Stimulated activated CD4-positive, alpha-beta T cell treated with anti-CD3 and anti-CD28 coated beads, Interleukin-1b, Interleukin-23, amount 100 ng/mL, for 48 hours (primary cell): ENCODE measurements around the gene ANKRD36.
"Not testable (repeated sequence)": the region's sequence is repeated elsewhere in the genome, so short reads cannot be mapped to it uniquely, and the experiment has no call there.

Experiments
- DNase-seq: peaks from one replicate; pipeline ENCODE4 v3.0.0-alpha.2; 2020

ANKRD36 gene

DNA sequence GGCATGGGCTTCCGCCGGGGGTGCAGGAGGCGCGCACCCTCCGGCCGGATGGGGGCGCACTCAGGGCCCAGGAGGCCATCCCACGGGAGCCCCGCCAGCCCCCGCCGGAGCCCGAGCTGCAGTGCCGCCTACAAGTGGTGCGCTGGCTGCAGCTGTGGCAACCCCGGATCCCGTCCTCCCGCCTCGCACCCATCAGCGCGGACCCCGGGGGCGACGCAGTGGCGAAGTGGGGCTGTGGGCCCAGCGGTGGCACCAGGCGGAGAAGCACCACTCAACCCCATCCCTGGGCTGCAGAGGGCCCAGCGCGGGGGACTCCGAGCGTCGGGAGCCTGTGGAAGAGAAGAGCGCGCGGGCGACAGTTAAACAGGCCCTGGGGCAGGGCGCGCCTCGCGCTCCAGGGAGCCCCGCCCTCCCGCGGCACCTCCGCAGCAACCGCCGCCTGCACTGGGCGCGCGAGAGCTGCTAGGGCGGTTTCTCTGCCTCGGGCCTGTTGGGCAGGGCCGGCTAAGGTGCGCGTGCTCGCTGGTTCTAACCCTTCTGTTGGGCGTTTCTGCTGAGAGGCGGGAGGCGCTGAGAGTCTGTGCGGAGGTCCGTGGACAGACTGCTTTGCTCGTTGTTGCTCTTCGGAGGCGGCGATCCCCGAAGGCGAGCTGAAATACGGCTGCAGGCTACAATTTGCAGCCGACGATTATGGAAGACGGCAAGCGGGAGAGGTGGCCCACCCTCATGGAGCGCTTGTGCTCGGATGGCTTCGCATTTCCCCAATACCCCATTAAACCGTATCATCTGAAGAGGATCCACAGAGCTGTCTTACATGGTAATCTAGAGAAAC lies at the start of gene ANKRD36:
TSS of gene ANKRD36 (plus strand) at position 104 of the 832 bp plus-strand sequence. CDS start at position 691, 587 bp downstream.
- DNase-seq: peak; percentile 88

DNA sequence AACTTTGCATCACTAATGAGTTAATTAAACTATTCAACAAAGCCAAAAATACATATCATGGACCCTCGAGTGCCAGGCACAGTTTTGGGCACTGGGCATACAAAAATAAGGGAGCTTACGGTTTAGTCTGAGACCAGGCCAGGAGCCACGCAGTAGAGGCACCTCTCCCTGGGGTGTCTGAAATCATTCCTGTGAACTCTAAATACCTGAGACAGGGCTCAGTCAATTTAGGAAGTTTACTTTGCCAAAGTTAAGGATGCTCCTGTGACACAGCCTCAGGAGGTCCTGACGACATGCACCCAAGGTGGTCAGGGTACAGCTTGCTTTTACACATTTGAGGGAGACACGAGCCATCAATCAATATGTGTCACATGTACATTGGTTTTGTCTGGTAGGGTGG lies 46.9 kb upstream of the ANKRD36 start:
- not testable (repeated sequence) for DNase-seq

DNA sequence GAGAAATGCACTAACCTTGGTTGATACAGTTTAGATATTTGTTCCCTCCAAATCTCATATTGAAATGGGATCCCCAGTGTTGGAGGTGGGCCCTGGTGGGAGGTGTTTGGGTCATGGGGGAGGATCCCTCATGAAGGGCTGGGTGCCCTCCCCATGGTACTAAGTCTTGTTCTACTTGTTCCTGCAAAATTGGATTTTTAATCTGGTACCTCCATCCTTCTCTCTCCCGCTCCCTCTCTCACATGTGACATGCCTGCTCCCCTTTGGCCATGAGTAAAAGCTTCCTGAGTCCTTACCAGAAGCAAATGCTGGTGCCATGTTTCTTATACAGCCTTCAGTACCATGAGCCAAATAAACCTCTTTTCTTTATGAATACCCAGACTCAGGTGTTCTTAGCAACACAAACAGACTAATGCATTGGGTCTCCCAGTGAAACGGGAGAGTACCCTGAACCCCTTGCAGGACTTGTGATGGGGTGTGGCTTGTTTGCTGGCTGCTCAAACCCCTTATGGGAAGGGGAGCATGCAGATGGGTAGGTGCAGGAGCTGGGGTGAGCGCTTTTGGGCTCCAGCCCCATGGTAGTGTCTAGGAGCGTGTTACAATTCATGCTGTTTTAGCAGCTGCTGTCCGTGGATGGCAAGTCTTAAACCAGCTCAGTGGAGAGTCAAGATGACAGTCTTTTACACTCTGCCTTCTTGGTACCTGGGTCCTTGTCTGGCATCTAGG lies 45.5 kb upstream of the ANKRD36 start:
- DNase-seq: no peak

DNA sequence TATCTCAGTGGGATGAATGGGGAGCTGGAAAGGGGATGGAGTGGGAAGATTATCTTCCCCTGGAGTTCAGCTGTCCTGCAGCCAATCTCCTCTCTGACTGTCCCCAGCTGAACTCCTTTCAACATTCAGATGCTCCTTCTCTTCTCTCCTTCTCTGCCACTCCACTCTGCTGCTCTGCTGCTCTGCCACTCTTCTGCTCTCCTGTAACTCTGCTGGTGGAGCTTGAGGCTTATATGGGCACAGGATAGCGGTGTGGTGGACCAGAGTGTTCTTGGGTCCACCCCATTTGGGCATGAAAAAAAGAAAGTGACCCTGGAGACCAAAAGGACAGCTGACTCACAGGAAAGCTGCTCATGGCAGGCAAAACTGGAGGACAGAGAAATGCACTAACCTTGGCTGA lies 44.9 kb upstream of the ANKRD36 start:
- no peak for DNase-seq

DNA sequence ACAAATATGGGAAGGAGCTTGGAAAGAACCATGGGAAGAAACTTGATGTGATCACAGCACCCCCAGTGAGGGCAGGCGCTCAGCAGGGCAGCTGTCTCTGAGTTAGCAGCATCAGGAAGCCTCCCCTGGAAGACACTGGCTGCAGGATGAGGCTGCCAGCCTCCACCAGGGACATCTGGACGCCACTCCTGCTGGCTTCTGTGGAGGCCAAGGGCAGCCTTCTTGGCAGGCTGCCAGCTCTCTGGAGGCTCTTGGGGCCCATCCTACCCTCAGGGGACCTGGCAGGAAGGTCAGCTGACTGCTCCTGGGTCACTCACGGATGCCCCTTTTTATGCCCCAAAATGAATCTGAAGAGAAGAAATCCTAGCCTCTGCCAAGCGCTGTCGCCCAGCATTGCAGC lies 44.2 kb upstream of the ANKRD36 start:
- not testable (repeated sequence) for DNase-seq

DNA sequence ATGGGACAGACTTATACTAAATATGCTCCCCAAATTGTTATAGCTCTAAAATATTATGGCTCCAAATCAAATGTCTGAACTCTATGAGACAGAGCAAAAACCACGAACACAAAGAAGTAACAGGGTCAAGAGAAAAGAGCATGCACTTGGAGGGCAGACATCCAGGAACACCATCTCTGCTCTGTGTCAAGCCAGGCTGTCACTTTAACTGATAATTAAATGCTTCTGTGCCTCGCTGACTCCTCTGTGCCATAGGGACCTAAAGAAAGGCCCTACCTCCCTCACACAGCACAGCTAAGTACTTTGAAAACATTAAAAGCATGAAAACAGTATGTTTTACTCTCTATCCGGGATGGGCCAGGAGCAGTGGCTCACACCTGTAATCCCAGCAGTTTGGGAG lies 42.0 kb upstream of the ANKRD36 start:
- not testable (repeated sequence) for DNase-seq

DNA sequence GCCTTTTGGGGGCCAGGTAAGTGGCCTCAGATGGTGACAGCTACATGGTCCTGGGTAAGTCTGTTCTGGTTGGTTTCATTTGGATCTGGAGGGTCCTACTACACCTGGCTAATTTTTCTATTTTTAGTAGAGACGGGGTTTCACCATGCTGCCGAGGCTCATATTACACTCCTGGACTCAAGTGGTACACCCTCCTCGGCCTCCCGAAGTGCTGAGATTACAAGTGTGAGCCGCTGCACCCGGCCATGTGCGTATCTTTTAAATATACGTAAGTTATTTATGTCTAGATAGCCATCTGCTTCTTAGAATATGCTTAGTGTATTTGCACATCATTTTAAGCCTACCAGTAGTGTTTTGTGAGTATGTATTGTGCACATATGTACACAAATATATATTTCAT lies 35.7 kb upstream of the ANKRD36 start:
- DNase-seq: not testable (repeated sequence)

DNA sequence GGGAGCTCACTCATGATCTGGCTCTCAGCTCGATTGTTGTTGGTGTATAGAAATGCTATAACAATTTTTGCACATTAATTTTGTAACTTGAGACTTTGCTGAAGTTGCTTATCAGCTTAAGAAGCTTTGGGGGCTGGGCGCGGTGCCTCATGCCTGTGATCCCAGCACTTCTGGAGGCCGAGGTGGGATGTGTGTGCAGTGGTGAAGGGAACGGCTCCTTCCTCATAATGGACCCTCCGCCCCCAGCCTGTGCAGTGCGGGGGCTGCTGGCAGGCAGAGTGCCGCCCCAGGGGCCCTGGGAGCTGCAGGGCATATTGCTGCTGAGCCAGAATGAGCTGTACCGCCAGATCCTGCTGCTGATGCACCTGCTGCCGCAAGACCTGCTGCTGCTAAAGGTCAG lies 32.1 kb upstream of the ANKRD36 start:
- DNase-seq: not testable (repeated sequence)

DNA sequence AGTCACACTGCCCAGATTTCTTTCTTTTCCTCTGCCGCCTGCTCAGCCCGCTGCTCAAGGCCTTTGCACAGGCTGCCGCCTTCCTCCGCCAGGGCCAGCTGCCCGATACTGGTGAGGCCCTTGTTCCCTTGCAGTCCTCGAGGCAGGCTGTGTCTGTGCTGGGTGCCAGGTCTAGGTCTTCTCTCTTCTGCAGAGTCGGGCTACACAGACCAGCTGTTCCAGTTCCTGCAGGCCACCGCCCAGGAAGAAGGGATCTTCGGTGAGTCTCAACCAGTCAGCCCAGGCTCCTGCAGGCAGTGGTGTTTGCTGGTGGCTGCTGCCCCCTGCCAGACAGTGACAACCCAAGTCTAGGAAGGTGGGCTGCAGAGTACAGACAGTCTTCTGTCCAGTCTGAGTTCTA lies 30.7 kb upstream of the ANKRD36 start:
- not testable (repeated sequence) for DNase-seq

DNA sequence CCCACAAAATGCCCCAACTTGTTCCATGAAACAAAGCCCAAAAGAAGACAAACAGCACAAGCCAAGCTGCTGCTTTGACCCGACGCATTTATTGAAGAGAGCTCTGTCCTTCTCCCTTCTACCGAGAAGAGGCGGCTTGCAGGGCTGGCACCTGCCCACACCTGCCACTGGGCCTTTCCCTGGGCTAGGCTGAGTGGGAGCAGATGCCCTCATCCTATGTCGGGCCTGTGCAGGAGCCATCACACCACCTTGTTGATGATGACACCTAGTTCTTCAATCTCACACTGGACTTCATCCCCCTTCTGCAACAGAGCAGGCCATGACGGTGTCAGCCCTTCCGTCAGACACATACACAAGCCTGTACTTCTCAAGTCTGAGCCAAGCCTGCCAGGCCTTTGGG lies 29.4 kb upstream of the ANKRD36 start:
- DNase-seq: not testable (repeated sequence)

DNA sequence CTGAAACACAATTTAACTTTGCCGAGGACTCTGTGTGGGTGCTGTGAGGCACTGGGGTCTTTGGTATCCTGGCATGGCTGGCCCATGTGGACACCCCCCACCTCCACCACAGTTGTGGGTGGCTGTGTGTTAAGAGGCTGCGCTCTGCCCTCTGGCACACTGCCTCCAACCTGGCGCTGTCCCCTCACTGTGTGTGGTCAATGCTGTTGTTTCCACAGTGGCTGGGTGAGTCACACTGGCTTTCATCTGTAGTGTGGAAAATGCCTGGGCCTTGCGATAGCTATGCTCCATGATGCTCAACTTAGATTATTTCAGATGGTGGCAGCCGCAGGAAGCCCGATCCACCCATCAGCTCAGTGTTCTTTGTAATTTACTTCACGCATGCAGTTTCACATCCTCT lies 27.9 kb upstream of the ANKRD36 start:
- not testable (repeated sequence) for DNase-seq

DNA sequence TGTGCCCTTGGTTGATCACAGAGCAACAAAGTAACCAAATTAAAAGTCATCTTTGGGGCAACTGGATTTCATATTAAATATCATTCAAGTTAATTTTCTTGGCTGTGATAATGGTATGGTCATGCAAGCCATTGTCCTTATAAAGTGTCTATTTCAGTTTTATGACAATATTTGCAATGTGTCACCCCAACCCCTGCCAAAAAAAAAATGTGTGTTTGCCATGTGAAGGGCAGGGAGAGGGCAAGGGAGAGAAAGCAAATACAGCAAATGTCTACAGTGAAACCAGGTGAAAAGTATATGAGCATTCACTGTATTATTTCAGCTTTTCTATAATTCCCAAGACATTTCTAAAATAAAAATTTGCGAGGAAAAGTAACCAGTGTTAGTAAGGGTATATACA lies 24.2 kb upstream of the ANKRD36 start:
- DNase-seq: not testable (repeated sequence)

DNA sequence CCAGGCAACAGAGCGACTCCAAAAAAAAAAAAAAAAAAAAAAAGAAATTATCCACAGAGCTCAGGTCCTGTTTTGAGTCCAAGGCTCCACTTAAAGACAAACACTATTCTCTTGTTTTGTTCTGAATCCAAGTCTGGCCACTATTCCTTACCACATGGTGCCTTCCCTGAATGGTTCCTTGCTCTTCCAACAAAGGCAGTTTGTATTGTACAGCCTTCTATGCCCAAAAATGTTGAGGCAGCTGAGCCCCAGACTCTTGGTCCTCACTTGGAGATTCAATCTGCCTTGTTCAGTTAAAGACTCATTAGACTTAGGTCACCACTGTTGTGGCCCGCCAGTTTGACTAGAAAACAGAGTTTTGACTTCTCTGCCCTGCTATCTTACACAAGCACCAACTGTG lies 20.0 kb upstream of the ANKRD36 start:
- not testable (repeated sequence) for DNase-seq

DNA sequence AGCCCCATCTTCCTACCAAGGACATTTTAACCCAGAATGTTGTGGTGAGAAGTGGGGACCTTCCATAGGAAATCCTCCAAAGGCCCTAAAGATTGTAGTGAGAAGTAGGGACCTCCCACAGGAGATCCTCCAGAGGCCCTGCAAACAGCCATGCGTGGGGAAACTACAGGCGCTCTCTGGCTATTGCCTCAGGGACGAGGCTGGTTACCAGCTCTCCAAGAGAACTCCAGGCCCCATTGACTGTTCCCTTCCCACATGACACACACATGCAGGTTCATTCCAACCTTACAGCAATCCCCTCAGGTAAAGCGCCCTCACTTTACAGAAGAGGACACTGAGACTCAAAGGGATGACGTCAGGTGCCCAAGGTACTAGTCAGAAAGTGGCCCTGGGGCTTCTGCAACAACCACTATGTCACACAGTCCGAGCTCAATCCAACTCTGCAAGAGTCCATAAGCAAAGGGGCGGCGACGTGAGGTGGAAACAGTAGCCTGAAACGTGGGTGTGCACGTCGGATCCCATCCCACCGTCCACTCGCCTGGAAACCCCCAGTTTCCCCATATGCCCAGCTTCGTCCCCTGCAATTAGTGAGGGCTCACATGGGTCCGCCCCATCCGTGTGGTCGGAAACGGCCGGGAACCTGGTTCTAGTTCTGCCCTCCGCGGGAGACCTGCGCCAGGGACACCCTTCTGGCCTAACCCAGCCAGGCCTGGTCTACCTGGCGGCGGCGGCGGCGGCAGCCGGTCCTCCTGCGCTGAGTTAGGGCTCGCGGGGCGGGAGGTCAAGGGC lies 18.8 kb upstream of the ANKRD36 start:
- not testable (repeated sequence) for DNase-seq

DNA sequence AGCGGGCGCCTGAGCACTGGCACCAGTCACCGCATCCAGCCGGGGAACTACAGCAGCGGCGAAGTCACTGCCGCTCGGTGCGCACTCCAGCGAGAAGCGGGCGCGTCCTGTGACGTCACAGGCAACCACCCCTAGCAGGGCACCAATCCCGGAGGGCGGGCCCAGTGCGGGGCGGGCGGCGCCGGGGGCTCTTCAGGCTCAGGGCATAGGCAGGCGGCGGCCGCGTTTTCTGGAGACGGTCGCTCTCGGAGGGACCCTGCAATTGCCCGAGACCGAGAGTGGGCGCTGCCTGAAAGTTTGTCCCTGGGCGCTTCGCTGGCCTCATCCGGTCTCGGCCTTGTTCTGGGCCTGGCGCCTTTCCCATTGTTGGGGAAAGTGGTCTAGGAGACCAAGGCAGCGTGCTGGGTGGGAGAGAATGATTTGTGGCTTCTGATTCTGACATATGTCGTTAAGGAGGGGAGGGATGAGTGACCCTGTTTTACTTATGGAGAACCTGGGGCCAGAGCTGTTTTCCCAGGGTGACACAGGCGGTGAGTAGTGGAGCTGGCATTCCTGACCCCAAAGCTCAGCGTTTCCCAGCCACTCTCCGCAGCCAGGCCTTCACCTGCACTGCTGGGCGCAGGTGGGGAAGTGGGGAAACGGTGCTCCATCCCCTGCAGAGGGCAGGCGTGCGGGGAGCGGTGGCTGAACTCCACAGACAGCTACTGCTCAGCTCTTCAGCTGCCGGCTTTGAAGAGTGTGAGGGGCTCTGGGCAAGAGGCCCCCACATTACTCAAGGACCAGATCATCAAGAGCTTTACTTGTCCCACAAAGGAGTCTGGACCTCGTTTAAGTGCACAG lies 18.0 kb upstream of the ANKRD36 start, which contains the start of gene FAHD2B:
TSS of gene FAHD2B (minus strand) at position 111 of the 840 bp plus-strand sequence. CDS start 3,176 bp downstream, outside the sequence.
- DNase-seq: peak; percentile 84

DNA sequence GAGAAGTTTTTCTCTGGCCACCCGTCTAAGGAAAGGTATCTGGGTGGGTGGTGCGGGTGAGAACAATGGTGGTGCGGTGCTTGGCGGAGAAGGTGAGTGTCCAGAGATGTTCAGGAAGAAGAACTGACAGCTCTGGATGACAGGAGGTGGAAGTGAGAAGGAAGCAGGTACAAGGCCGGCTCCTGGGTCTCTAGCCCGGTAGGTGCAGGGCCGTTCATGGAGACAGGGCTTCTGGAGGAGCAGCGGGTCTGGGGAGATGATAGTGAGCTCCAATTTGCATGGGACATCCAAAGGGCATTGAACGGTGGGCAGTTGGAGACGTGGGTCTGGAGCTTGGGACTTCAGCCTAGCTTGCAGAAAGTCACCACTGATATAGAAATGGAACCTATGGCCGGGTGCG lies 17.3 kb upstream of the ANKRD36 start:
- DNase-seq: no peak

DNA sequence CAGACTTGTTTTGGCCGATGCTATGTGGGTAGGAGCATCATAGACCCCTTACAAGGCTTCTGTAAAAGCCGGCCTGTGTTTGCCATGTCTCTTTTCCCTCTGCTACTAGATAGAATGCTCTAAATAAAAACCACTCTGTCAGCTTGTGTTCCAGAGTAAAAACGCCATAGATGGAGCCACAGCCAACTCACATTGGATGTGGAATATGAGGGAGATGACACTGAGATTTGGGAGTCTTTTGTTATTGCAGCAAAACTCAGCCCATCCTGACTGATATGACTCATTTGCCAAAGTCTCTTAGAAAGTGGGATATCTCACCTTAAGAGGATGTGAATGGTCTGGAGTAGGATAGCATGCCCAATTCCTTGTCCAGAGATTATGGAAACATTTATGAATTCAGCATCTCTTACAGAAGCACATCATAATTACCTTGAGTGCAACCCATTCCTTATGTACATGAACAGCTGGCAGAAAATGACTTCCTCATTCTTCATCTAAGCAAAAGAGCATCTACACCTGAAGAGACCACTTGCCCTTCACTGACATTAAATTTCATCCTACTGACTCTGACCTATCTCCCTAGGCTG lies 14.1 kb upstream of the ANKRD36 start:
- DNase-seq: not testable (repeated sequence)

DNA sequence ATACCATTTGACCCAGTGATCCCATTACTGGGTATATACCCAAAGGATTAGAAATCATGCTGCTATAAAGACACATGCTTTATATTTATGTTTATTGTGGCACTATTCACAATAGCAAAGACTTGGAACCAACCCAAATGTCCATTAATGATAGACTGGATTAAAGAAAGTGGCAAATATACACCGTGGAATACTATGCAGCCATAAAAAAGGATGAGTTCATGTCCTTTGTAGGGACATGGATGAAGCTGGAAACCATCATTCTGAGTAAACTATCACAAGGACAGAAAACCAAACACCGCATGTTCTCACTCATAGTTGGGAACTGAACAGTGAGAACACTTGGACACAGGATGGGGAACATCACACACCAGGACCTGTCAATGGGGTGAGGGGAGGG lies 6.1 kb upstream of the ANKRD36 start:
- DNase-seq: not testable (repeated sequence)

DNA sequence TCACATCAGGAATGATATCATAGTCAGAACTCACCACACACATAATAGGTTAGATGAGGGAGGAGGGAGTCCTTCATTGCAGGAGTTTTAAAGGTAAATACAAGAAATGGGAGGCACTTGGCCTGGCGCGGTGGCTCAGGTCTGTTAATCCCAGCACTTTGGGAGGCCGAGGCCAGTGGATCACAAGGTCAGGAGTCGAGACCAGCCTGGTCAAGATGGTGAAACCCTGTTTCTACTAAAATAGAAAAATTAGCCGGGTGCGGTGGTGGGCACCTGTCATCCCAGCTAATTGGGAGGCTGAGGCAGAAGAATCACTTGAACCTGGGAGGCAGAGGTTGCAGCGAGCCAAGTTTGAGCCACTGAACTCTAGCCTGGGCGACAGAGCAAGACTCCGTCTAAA lies 1.7 kb upstream of the ANKRD36 start:
- not testable (repeated sequence) for DNase-seq

DNA sequence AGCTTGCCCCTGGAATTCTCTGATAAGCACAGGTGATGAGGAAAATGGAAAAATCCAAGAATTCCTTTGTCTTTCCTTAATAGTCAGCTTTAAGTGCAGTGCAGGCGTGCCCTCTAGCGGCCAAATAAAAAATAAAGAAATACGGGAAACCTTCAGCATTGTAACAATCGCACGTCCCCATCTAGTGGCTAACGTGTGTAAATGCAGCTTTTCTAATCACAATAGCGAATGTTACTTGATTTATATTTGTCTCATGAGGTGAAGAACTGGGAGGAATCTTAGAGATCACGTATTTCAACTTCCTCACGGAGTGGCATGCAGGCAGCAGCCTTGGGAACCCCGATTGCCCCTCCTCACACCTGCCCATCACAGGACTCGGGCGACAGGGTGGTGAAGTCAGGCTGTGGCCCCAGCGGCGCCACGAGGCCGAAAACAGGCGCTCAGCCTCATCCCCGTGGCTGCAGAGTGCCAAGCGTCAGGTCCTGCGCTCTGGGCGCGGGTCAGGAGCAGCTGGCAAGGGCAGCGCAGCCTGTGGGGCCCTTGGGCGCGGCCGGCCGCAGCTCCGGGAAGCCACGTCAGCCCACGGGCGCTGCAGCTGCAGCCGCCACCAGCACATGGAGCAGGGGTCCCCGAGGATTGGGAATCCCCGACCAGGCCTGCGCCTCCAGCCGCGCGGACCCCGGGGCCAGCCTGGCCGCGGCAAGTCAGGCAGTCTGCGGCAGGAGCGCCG lies 468 bp upstream of the ANKRD36 start:
- DNase-seq: peak; percentile 38

DNA sequence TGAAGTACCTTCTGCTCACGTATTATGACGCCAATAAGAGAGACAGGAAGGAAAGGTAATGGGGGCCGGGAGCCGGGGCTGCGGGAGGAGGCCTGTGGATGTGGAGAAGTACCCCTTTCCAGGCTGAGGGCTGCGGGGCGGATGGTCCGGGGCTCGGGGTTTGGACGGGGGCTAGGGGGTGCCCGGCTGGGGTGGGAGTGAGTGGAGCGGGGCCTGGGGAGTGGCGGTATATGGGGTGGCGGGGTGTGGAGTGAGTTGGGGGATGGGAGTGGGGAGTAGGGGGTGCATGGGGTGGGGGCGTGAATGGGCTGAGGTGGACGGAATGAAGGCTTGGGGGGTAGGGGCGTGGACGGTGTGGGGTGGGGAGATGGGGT lies 916 bp downstream of the ANKRD36 start:
- not testable (repeated sequence) for DNase-seq
